MM.1S (cell line): ENCODE measurements around the gene SUPT3H.
A peak's percentile ranks its signal among the peaks of the same experiment; 100 is the strongest.

Source experiments
- DNase-seq: peaks from one replicate; pipeline ENCODE4 v3.0.0-alpha.2; 2015
- H2AFZ ChIP-seq: fragments of 300-600 bp; sonication (generic); 2 replicates; pipeline ENCODE4 v1.6.0; 2016; ENCODE audit warnings: antibody characterized with exemption, low read length
- H3F3A ChIP-seq: fragments of 300-600 bp; sonication (generic); 2 replicates; pipeline ENCODE4 v1.6.1; 2016; ENCODE audit warnings: mild to moderate bottlenecking, antibody characterized with exemption, low read length, moderate library complexity, mixed read lengths; ENCODE audit not compliant: insufficient read depth
- H3K27ac ChIP-seq: fragments of 300-600 bp; sonication (generic); 2 replicates; pipeline ENCODE4 v1.5.1; 2016; ENCODE audit warnings: mild to moderate bottlenecking, low read length
- H3K27me3 ChIP-seq: fragments of 300-600 bp; sonication (generic); replicated peaks from 2 replicates; pipeline ENCODE4 v1.6.0; 2016; ENCODE audit warnings: low read length; ENCODE audit not compliant: insufficient read depth
- H3K36me3 ChIP-seq: fragments of 300-600 bp; sonication (generic); replicated peaks from 2 replicates; pipeline ENCODE4 v1.6.1; 2016; ENCODE audit warnings: mild to moderate bottlenecking, low read length, mixed read lengths; ENCODE audit not compliant: insufficient read depth
- H3K4me1 ChIP-seq: fragments of 300-600 bp; sonication (generic); 2 replicates; pipeline ENCODE4 v1.6.1; 2016; ENCODE audit warnings: low read length, mixed read lengths
- H3K4me2 ChIP-seq: fragments of 300-600 bp; sonication (generic); 2 replicates; pipeline ENCODE4 v1.6.0; 2016; ENCODE audit warnings: low read depth, low read length
- H3K4me3 ChIP-seq: fragments of 300-600 bp; sonication (generic); 2 replicates; pipeline ENCODE4 v1.5.1; 2016; ENCODE audit warnings: low read length, mixed read lengths
- H3K79me2 ChIP-seq: fragments of 300-600 bp; sonication (generic); 2 replicates; pipeline ENCODE4 v1.6.1; 2016; ENCODE audit warnings: mixed run types, low read length, mixed read lengths
- H3K9ac ChIP-seq: fragments of 300-600 bp; sonication (generic); 2 replicates; pipeline ENCODE4 v1.6.1; 2016; ENCODE audit warnings: low read length, mixed read lengths
- H3K9me2 ChIP-seq: fragments of 300-600 bp; sonication (generic); replicated peaks from 2 replicates; pipeline ENCODE4 v1.6.1; 2016; ENCODE audit warnings: mild to moderate bottlenecking, low read length, mixed read lengths; ENCODE audit not compliant: insufficient read depth
- H3K9me3 ChIP-seq: fragments of 300-600 bp; sonication (generic); replicated peaks from 2 replicates; pipeline ENCODE4 v1.6.1; 2016; ENCODE audit warnings: mild to moderate bottlenecking, low read length, mixed read lengths; ENCODE audit not compliant: insufficient read depth
- H4K20me1 ChIP-seq: fragments of 300-600 bp; sonication (generic); 2 replicates; pipeline ENCODE4 v1.6.1; 2016; ENCODE audit warnings: mild to moderate bottlenecking, low read length, moderate library complexity, mixed read lengths; ENCODE audit not compliant: insufficient read depth
- EZH2 ChIP-seq: fragments of 300-600 bp; sonication (generic); optimal IDR thresholded peaks from 2 replicates; pipeline ENCODE3; 2017; ENCODE audit warnings: low read depth, mild to moderate bottlenecking, antibody characterized with exemption, low read length, mixed read lengths
- EZH2phosphoT487 ChIP-seq: fragments of 300-600 bp; sonication (generic); IDR thresholded peaks from 2 replicates; pipeline ENCODE4 v1.6.1; 2018; ENCODE audit warnings: antibody characterized with exemption, low read length
- TF ChIP-seq, protein P1 (sequence below): fragments of 300-600 bp; sonication (generic); IDR thresholded peaks from 2 replicates; pipeline ENCODE4 v1.5.1; 2016; ENCODE audit warnings: antibody characterized with exemption, low read length, mixed read lengths

Gene SUPT3H

DNA sequence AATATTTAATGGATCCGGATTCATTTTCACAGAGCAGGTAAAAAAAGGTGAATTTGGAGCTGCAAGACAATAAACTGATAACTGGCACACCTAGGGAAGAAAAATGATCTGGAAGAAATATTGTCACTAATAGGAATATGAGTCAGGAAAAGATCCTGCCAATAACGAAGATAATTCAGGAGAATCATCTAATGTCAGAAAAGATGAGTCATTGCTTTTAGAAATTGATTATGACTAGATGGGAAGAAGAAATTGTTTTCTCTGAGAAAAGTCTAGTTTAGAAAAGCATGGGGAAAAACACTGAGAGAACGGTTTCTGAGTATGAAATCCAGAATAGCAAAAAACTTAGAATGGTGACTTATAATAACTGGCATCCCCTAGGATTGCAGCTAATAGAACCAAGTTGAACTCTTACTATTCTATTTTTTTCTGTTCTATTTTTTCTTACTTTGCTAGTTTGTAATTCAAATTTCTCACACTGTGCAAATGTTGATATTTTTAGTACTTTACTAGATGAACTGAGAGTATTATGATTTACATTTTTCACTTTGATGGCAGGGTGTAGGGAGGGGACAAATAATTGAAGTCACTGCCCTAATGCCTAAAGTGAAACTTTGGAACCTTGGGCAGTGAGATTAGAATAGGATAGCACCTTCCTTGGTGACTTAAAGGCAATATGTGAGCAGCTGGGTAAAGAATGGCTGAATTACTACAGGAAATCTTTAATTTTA, 38.2 kb upstream of the SUPT3H start:
- no peak for DNase-seq
- no peak overlapping the region; the same call in 1 of the 2 replicates for H2AFZ ChIP-seq
- H3F3A ChIP-seq, result peaks cover 20% of the 10 kb centered on the region
- no peaks in the 10 kb centered on the region for H3K36me3 ChIP-seq
- H3K27me3 ChIP-seq, result no peaks in the 10 kb centered on the region
- peak overlapping the region; percentile 33; the same call in 1 of the 2 replicates for H3K27ac ChIP-seq
- no peaks in the 10 kb centered on the region for H3K9me3 ChIP-seq
- peaks cover 36% of the 10 kb centered on the region for H3K79me2 ChIP-seq
- H3K4me2 ChIP-seq, result peak overlapping the region; percentile 59
- no peaks in the 10 kb centered on the region for H3K9me2 ChIP-seq
- H3K4me3 ChIP-seq, result peak overlapping the region; percentile 18; the same call in 1 of the 2 replicates
- H3K4me1 ChIP-seq, result peaks cover 34% of the 10 kb centered on the region
- peak overlapping the region; percentile 17; the same call in 1 of the 2 replicates for H3K9ac ChIP-seq
- TF ChIP-seq EZH2 (no peak), EZH2phosphoT487 (no peak)
- TF ChIP-seq, protein P1, sequence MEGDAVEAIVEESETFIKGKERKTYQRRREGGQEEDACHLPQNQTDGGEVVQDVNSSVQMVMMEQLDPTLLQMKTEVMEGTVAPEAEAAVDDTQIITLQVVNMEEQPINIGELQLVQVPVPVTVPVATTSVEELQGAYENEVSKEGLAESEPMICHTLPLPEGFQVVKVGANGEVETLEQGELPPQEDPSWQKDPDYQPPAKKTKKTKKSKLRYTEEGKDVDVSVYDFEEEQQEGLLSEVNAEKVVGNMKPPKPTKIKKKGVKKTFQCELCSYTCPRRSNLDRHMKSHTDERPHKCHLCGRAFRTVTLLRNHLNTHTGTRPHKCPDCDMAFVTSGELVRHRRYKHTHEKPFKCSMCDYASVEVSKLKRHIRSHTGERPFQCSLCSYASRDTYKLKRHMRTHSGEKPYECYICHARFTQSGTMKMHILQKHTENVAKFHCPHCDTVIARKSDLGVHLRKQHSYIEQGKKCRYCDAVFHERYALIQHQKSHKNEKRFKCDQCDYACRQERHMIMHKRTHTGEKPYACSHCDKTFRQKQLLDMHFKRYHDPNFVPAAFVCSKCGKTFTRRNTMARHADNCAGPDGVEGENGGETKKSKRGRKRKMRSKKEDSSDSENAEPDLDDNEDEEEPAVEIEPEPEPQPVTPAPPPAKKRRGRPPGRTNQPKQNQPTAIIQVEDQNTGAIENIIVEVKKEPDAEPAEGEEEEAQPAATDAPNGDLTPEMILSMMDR, result no peak
- no peaks in the 10 kb centered on the region for H4K20me1 ChIP-seq

DNA sequence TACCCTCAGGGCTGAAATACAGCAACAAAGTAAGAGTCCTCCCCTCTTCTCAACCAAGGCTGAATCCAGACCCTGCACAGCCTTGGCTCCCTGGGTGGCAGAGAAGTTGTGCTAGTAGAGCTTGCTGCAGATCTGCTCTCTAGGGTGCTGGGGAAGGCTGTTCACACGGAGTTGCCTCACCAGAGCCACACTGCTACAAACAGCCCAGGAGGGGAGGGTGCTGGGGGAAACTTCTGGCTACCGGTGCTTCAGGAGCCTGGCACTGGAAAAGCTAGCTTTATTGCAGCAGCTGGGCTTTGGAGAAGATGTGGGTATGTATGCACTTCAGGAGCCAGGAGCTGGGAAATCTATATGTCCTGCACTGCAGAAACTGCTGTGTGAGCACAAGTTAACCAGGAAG, 37.6 kb upstream of the SUPT3H start:
- Histone ChIP-seq H3K36me3 (no peaks in the 10 kb centered on the region), H3K79me2 (peaks cover 30% of the 10 kb centered on the region), H3K9ac (peak overlapping the region; percentile 17; the same call in 1 of the 2 replicates), H3K27ac (no peak overlapping the region; the same call in 1 of the 2 replicates), H4K20me1 (no peaks in the 10 kb centered on the region), H3K4me3 (peak overlapping the region; percentile 18; the same call in 1 of the 2 replicates), H3K4me2 (peak overlapping the region; percentile 59; the same call in 1 of the 2 replicates), H3K27me3 (no peaks in the 10 kb centered on the region), H3K4me1 (peaks cover 34% of the 10 kb centered on the region), H3F3A (peaks cover 13% of the 10 kb centered on the region), H3K9me2 (no peaks in the 10 kb centered on the region), H3K9me3 (no peaks in the 10 kb centered on the region), H2AFZ (no peak overlapping the region)
- no peak for DNase-seq
- TF ChIP-seq, protein P1, result no peak
- TF ChIP-seq EZH2phosphoT487 (no peak), EZH2 (no peak)

DNA sequence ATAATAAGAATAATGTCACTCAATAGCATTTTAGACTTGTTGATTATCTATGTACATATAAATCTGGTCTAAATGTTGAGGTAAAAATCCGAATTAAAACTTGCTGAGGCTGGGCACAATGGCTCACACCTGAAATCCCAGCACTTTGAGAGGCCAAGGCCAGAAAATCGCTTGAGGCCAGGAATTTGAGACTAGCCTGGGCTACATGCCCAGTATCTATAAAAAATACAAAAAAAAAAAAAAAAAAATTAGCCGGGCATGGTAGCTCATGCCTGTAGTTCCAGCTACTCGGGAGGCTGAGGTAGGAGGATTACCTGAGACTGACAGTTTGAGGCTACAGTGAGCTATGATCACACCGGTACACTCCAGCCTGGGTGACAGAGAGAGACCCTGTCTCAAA, 34.2 kb upstream of the SUPT3H start:
- Histone ChIP-seq H3K4me2 (no peak overlapping the region), H3K4me1 (peaks cover 22% of the 10 kb centered on the region), H3K27ac (no peak overlapping the region), H3F3A (no peaks in the 10 kb centered on the region; the same call in 1 of the 2 replicates), H3K9me2 (no peaks in the 10 kb centered on the region), H3K27me3 (no peaks in the 10 kb centered on the region), H3K79me2 (no peaks in the 10 kb centered on the region; the same call in 1 of the 2 replicates), H2AFZ (no peak overlapping the region), H3K9me3 (no peaks in the 10 kb centered on the region), H3K4me3 (no peak overlapping the region), H3K9ac (no peak overlapping the region), H4K20me1 (no peaks in the 10 kb centered on the region), H3K36me3 (no peaks in the 10 kb centered on the region)
- TF ChIP-seq, protein P1, result no peak
- TF ChIP-seq EZH2, result no peak
- TF ChIP-seq EZH2phosphoT487, result no peak
- no peak for DNase-seq
